Suprapubic skin (tissue), 3 donors: ENCODE measurements around the gene SIGLEC6.

Experiments
- CTCF ChIP-seq, 2 donors: fragments of 200-600 bp in 1 of 2; fragments of 450-650 bp in 1 of 2; sonication (generic) in 1 of 2; IDR thresholded peaks; one replicate each; pipeline ENCODE4 v1.5.1; 2016 to 2019; ENCODE audit warnings: antibody characterized with exemption in 2 of 2, mild to moderate bottlenecking in 1 of 2, moderate library complexity in 1 of 2
- POLR2AphosphoS5 ChIP-seq, 3 donors: sonication (generic); formaldehyde crosslinking; IDR thresholded peaks; one replicate each; pipeline ENCODE4 v1.6.1; 2017; ENCODE audit warnings: antibody characterized with exemption in 3 of 3

- TF ChIP-seq CTCF (IDR thresholded peaks at IDR 0.05), result no peak
- TF ChIP-seq POLR2AphosphoS5 (IDR thresholded peaks at IDR 0.05), result no peak
Measured at GRCh38 chr19:51566489-51567100, 35.1 kb upstream of the SIGLEC6 start.
